Endothelial cell of umbilical vein (primary cell): ENCODE results near the gene NAP1L4.

Source experiments
- EZH2 ChIP-seq: IDR thresholded peaks from 2 replicates; pipeline ENCODE4 v1.6.1; 2012; ENCODE audit warnings: borderline replicate concordance, low read depth, mild to moderate bottlenecking, moderate library complexity, low read length, inconsistent platforms; ENCODE audit not compliant: severe bottlenecking
- JUN ChIP-seq: IDR thresholded peaks from 2 replicates; pipeline ENCODE4 v1.6.1; 2011; ENCODE audit warnings: borderline replicate concordance, low read depth; ENCODE audit not compliant: insufficient read length, insufficient read depth
- POLR2A ChIP-seq: IDR thresholded peaks from 2 replicates; pipeline ENCODE4 v1.6.1; 2012; ENCODE audit warnings: low read depth, mild to moderate bottlenecking, control low read depth, low read length
- POLR2AphosphoS5 ChIP-seq: IDR thresholded peaks from 2 replicates; pipeline ENCODE4 v1.6.1; 2012; ENCODE audit warnings: low read depth, mild to moderate bottlenecking, control low read depth, low read length, moderate library complexity; ENCODE audit not compliant: insufficient read depth
- TF ChIP-seq, protein P1 (sequence below), 2 donors: IDR thresholded peaks; 1 replicate in 1 of 2; 2 replicates in 1 of 2; pipeline ENCODE4 v1.5.1; 2011; ENCODE audit warnings: low read length in 2 of 2, mild to moderate bottlenecking in 2 of 2, moderate library complexity in 2 of 2, control low read depth in 1 of 2, inconsistent platforms in 1 of 2, low read depth in 1 of 2; ENCODE audit not compliant: insufficient read depth in 1 of 2; ENCODE audit errors: extremely low read depth in 1 of 2

- TF ChIP-seq, protein P1, sequence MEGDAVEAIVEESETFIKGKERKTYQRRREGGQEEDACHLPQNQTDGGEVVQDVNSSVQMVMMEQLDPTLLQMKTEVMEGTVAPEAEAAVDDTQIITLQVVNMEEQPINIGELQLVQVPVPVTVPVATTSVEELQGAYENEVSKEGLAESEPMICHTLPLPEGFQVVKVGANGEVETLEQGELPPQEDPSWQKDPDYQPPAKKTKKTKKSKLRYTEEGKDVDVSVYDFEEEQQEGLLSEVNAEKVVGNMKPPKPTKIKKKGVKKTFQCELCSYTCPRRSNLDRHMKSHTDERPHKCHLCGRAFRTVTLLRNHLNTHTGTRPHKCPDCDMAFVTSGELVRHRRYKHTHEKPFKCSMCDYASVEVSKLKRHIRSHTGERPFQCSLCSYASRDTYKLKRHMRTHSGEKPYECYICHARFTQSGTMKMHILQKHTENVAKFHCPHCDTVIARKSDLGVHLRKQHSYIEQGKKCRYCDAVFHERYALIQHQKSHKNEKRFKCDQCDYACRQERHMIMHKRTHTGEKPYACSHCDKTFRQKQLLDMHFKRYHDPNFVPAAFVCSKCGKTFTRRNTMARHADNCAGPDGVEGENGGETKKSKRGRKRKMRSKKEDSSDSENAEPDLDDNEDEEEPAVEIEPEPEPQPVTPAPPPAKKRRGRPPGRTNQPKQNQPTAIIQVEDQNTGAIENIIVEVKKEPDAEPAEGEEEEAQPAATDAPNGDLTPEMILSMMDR (IDR thresholded peaks at IDR 0.05; ENCODE audit: extremely low read depth in 1 of 2, insufficient read depth in 1 of 2, low read depth in 1 of 2, low read length in 2 of 2) = no peak
- no peak for TF ChIP-seq EZH2
- no peak for TF ChIP-seq POLR2A
- TF ChIP-seq POLR2AphosphoS5 = no peak
- no peak for TF ChIP-seq JUN
Measured at GRCh38 chr11:2998073-2998850, 6.1 kb upstream of the NAP1L4 start.
